ENCODE data around the gene FLOT2.

DNA sequence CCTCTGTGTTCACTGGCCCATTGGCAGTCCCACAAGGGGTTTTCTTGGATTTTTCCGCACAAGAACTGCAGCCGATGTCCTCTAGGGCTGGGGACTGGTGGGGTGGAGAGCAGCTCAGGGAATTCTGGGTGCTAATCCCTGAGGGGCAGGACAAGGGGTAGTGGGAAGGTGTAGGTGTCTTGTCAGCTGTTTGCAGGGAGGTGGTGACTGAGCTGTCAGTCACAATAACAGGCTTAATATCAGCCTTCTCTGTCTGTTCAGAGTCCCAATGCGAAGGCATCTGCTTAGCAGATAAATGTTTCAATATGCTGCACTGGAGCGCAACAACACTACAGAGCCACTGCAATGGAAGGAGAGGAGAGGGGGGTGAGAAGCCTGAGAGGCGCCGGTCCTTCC, 15.4 kb upstream of the FLOT2 start:
- TF ChIP-seq CTCF (IDR thresholded peaks at IDR 0.05; ENCODE audit: low read length) (no peak), EZH2 (IDR thresholded peaks at IDR 0.05; ENCODE audit: borderline replicate concordance, low read length) (no peak)
